GM19395 (cell line): ENCODE measurements around the gene GDF9.

Source experiments
- ATAC-seq: cut with Tn5 transposase; IDR thresholded peaks from one replicate; pipeline ENCODE4 v1.9.1; 2021; ENCODE audit warnings: mild to moderate bottlenecking, moderate library complexity; ENCODE audit not compliant: unreplicated experiment

GDF9 gene

GRCh38 chr5:132822650-132823480 lies 43.4 kb downstream of the GDF9 start:
- no peak for ATAC-seq

GRCh38 chr5:132821791-132822190 lies 44.5 kb downstream of the GDF9 start:
- ATAC-seq, result no peak

GRCh38 chr5:132821350-132821749 lies 44.9 kb downstream of the GDF9 start:
- no peak for ATAC-seq

- ATAC-seq, result peak; percentile 88
Measured at GRCh38 chr5:132820162-132820754, 46.0 kb downstream of the GDF9 start.

- no peak for ATAC-seq
Measured at GRCh38 chr5:132819468-132819867, 46.8 kb downstream of the GDF9 start.

- no peak for ATAC-seq
Measured at GRCh38 chr5:132817011-132817410, 49.3 kb downstream of the GDF9 start.

GRCh38 chr5:132816554-132816953 lies 49.7 kb downstream of the GDF9 start:
- ATAC-seq, result no peak

- no peak for ATAC-seq
Measured at GRCh38 chr5:132816083-132816482, 50.2 kb downstream of the GDF9 start.

- no peak for ATAC-seq
Measured at GRCh38 chr5:132815454-132815853, 50.8 kb downstream of the GDF9 start.

- no peak for ATAC-seq
Measured at GRCh38 chr5:132814503-132815294, 51.6 kb downstream of the GDF9 start.

GRCh38 chr5:132813599-132814502 lies 52.4 kb downstream of the GDF9 start:
- ATAC-seq, result no peak

- no peak for ATAC-seq
Measured at GRCh38 chr5:132812781-132813598, 53.3 kb downstream of the GDF9 start, which contains the start of gene SOWAHA. Gene SOWAHA (plus strand): TSS chr5:132813302. CDS start chr5:132813622, 320 bp downstream.

GRCh38 chr5:132812123-132812765 lies 54.0 kb downstream of the GDF9 start:
- no peak for ATAC-seq
